ENCODE data around the gene RFT1.
A peak's percentile ranks its signal among the peaks of the same experiment; 100 is the strongest.
"Not testable (repeated sequence)": the region's sequence is repeated elsewhere in the genome, so short reads cannot be mapped to it uniquely, and the experiment has no call there.

RFT1 gene

DNA sequence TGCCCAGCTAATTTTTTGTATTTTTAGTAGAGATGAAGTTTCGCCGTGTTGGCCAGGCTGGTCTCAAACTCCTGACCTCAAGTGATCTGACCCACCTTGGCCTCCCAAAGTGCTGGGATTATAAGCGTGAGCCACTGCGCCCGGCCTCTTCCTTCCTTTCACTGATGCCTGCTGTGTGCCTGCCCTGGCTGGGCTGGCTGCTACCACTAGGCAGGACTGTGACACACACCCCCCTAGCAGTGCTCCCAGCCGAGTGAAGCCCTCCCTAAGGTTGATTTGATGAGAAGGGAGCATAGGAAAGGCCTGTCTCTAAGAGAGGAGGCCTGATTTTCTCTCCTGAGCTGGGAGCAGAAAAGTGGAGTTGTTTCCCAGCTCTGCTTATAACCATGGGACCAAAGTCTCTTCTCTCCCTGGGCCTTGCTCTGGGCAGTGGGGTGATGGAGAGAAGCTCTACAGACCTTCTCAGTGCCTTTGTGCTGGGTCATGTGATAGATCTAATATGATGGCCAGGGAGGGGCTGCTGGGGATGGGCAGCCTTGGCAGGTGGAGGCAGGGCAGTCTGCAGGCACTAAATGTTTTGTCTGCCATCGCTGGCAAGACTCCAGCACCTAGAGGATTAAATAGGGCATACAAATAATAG, 64.3 kb downstream of the RFT1 start:
- ATAC-seq = no peak
- H3K27ac Mint-ChIP-seq = no peak overlapping the region
- no peak for DNase-seq (ENCODE audit: low spot score in 2 of 2)
- no peak overlapping the region for H3K4me3 Mint-ChIP-seq
- no peaks in the 10 kb centered on the region for H3K4me1 Mint-ChIP-seq
- no peaks in the 10 kb centered on the region for H3K9me3 Mint-ChIP-seq
- no peaks in the 10 kb centered on the region for H3K36me3 Mint-ChIP-seq

GRCh38 chr3:53062905-53063304, 67.3 kb downstream of the RFT1 start:
- no peak overlapping the region for H3K4me3 Mint-ChIP-seq
- no peaks in the 10 kb centered on the region for H3K9me3 Mint-ChIP-seq
- DNase-seq (ENCODE audit: low spot score in 2 of 2) (no peak), ATAC-seq (no peak)
- H3K4me1 Mint-ChIP-seq = no peaks in the 10 kb centered on the region
- no peak overlapping the region for H3K27ac Mint-ChIP-seq
- no peaks in the 10 kb centered on the region for H3K36me3 Mint-ChIP-seq

- Mint-ChIP-seq H3K36me3 (no peaks in the 10 kb centered on the region), H3K4me3 (no peak overlapping the region), H3K9me3 (no peaks in the 10 kb centered on the region), H3K27ac (no peak overlapping the region), H3K4me1 (no peaks in the 10 kb centered on the region)
- ATAC-seq = peak; percentile 55
- no peak for DNase-seq (ENCODE audit: low spot score in 2 of 2)
Observed at GRCh38 chr3:53056442-53056841, 73.8 kb downstream of the RFT1 start.

GRCh38 chr3:53054233-53054632, 76.0 kb downstream of the RFT1 start:
- H3K4me1 Mint-ChIP-seq; H3K4me3 Mint-ChIP-seq; H3K9me3 Mint-ChIP-seq; DNase-seq (ENCODE audit: low spot score in 2 of 2); ATAC-seq; H3K36me3 Mint-ChIP-seq; H3K27ac Mint-ChIP-seq: not testable (repeated sequence)

GRCh38 chr3:53051929-53052328, 78.3 kb downstream of the RFT1 start:
- H3K9me3 Mint-ChIP-seq = no peaks in the 10 kb centered on the region
- no peak overlapping the region for H3K4me3 Mint-ChIP-seq
- ATAC-seq (peak; percentile 44), DNase-seq (ENCODE audit: low spot score in 2 of 2) (no peak)
- H3K27ac Mint-ChIP-seq = no peak overlapping the region
- H3K36me3 Mint-ChIP-seq = peaks cover 4% of the 10 kb centered on the region
- H3K4me1 Mint-ChIP-seq = peaks cover 6% of the 10 kb centered on the region

DNA sequence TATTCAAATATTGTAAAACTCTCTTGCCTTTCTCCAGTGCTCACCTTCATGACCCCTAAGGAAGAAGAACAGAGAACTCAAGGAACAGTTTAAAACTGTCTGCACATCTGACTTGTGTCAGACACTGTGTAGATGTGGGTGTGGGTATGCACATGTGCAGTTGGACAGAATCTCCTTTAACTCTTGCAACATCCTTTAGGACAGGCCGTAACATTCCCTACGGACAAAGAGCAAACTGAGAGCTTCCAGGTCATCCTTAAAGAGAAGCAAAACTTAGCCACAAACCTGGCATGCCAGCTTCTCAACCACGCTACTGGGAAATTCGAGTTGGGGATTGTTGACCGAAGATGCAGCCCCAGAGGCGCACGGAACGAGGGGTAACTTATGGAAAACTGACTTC, 80.2 kb downstream of the RFT1 start:
- no peak overlapping the region for H3K4me3 Mint-ChIP-seq
- H3K9me3 Mint-ChIP-seq = no peaks in the 10 kb centered on the region
- H3K4me1 Mint-ChIP-seq = peaks cover 10% of the 10 kb centered on the region
- H3K27ac Mint-ChIP-seq = no peak overlapping the region
- peaks cover 12% of the 10 kb centered on the region for H3K36me3 Mint-ChIP-seq
- DNase-seq (ENCODE audit: low spot score in 2 of 2) (no peak), ATAC-seq (no peak)

DNA sequence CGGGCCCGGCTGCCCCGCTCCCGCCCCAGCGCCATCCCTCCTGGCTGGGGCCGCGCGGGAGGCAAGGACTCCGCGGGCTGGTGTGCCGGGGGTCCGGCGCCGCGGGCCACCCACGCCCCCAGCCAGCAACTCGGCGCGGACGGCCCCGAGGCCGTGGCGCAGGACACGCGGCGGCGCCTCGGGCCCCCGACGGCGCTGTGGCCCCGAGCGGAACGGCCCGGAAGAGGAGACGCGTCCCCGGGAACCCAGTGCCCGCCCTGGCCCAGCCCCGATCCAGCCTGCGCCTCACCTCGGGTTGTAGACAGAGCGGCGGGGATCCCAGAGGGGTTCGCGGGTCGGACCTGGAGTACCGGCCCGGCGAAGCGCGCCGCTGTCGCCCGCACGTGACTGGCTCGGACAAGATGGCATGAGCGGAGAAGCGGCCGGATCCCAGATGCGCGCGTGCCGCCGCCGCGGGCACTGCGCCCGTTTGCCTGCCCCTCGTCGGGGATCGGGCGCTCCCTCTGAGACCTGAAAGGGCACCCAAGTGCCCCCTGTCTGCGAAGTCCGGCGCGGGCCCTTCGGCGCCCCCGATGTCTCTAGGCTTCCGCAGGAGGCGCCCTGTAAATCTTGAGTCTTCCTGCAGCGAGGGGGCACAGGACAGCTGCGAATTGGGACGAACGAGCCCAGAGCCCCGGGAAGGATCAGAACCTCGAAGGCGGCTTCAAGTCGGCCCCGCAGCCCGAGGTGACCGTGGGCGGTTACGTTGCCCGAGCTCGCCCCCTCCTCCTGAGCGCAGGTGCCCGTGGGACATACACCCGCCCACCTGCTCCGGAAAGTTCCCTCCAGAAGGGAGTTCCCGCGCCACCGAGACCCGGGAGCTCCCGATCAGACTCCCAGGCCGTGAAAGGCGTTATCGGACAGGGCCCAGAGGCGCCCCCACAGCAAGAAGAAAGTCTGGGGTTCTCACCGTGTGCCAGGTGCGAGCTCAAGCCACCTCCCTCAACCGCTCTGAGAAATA, 83.8 kb downstream of the RFT1 start:
- H3K36me3 Mint-ChIP-seq = peaks cover 19% of the 10 kb centered on the region
- H3K27ac Mint-ChIP-seq = peak overlapping the region; percentile 88
- peak; percentile 69 for ATAC-seq
- no peaks in the 10 kb centered on the region for H3K9me3 Mint-ChIP-seq
- peak overlapping the region; percentile 85 for H3K4me3 Mint-ChIP-seq
- peaks cover 31% of the 10 kb centered on the region for H3K4me1 Mint-ChIP-seq
- peak; percentile 59 to 84 for DNase-seq (ENCODE audit: low spot score in 2 of 2)

DNA sequence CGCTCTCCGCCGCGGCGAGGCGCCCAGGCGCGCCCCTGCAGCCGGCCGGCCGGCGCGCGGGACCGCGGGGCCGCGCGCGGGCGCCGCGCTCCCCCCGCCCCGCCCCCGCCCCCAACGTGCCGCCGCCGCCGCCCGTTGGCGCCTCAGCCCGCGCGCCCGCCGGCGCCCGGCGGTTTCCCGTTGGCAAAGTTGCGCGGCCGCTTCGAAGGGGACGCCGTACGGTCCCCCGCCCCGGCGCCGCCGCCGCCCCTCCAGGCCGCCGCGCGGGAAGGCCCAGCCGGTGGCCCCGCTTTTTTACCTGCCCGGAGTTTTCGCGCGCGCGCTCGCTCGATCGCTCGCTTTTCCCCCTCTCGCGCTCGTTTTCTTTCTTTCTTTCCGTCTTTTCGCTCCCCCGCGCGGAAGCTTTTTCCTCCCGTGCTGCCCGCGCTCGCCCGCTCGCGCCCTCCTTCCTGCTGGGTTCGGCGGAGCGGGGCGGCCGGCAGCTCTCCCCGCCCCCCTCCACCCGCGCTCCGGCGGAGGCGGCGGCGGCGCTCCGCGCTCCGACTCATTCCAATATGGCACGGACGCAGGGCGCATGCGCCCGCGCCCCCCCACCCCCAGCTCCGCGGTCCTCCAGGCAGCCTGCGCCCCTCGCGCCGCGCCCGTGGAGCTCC, 84.6 kb downstream of the RFT1 start, which contains the start of gene SFMBT1:
TSS of gene SFMBT1 (minus strand) at position 556 of the 653 bp plus-strand sequence. CDS start 76,945 bp downstream, outside the sequence.
- Mint-ChIP-seq H3K9me3 (no peaks in the 10 kb centered on the region), H3K27ac (peak within 1 kb of the TSS; percentile 94), H3K4me1 (peaks cover 32% of the 10 kb centered on the region), H3K4me3 (peak within 1 kb of the TSS; percentile 87), H3K36me3 (peaks cover 19% of the 10 kb centered on the region)
- peak in 1 of 2 donors; percentile 87 for DNase-seq (ENCODE audit: low spot score in 2 of 2)
- ATAC-seq = peak; percentile 75

- Mint-ChIP-seq H3K36me3 (peaks cover 19% of the 10 kb centered on the region), H3K27ac (peak overlapping the region; percentile 94), H3K9me3 (no peaks in the 10 kb centered on the region), H3K4me1 (peaks cover 39% of the 10 kb centered on the region), H3K4me3 (peak overlapping the region; percentile 87)
- ATAC-seq (peak; percentile 62), DNase-seq (ENCODE audit: low spot score in 2 of 2) (peak; percentile 35 to 74)
Observed at GRCh38 chr3:53044711-53045517, 85.3 kb downstream of the RFT1 start.

DNA sequence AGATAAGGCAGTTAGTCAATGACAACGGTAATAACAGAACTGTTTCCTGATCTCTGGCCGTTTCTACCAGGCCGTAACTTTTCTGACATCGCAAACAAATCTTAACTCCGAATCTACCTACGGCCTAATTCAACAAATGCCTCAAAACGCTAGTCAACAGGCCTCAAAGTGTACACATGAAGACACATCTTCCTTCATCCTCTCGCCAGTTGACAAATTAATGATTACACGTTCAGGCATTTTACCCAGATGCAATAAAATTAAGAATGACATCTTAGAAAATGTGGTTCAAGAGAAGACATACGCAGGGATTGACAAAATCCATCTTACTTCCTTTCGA, 85.9 kb downstream of the RFT1 start:
- peaks cover 19% of the 10 kb centered on the region for H3K36me3 Mint-ChIP-seq
- H3K4me3 Mint-ChIP-seq = peak overlapping the region; percentile 87
- H3K27ac Mint-ChIP-seq = peak overlapping the region; percentile 94
- peaks cover 40% of the 10 kb centered on the region for H3K4me1 Mint-ChIP-seq
- no peak for ATAC-seq
- no peaks in the 10 kb centered on the region for H3K9me3 Mint-ChIP-seq
- no peak for DNase-seq (ENCODE audit: low spot score in 2 of 2)

- peak overlapping the region; percentile 87 for H3K4me3 Mint-ChIP-seq
- H3K36me3 Mint-ChIP-seq = peaks cover 19% of the 10 kb centered on the region
- peak overlapping the region; percentile 94 for H3K27ac Mint-ChIP-seq
- H3K4me1 Mint-ChIP-seq = peaks cover 46% of the 10 kb centered on the region
- no peak for DNase-seq (ENCODE audit: low spot score in 2 of 2)
- H3K9me3 Mint-ChIP-seq = no peaks in the 10 kb centered on the region
- ATAC-seq = no peak
Observed at GRCh38 chr3:53043738-53044137, 86.5 kb downstream of the RFT1 start.

DNA sequence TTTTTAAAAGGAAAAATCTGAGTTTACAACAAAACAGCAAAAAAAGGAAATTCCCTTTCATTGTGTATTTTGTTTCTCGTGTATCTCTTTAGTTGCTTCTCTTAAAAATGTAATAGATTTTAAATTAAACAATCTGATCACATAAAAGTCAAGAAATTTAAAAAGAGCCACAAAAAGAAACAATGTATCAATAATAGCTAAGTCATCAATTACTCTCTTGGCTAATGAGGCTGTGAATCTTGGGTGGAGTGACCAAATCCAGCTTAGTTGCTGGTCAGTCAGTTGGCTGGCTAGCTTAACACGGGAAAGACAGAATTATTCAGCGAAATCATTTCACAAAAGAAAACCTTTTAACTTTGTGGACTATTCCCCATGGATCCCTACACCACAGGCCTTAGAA, 87.6 kb downstream of the RFT1 start:
- peaks cover 19% of the 10 kb centered on the region for H3K36me3 Mint-ChIP-seq
- ATAC-seq (no peak), DNase-seq (ENCODE audit: low spot score in 2 of 2) (no peak)
- peak overlapping the region; percentile 87 for H3K4me3 Mint-ChIP-seq
- no peaks in the 10 kb centered on the region for H3K9me3 Mint-ChIP-seq
- peaks cover 54% of the 10 kb centered on the region for H3K4me1 Mint-ChIP-seq
- H3K27ac Mint-ChIP-seq = no peak overlapping the region

DNA sequence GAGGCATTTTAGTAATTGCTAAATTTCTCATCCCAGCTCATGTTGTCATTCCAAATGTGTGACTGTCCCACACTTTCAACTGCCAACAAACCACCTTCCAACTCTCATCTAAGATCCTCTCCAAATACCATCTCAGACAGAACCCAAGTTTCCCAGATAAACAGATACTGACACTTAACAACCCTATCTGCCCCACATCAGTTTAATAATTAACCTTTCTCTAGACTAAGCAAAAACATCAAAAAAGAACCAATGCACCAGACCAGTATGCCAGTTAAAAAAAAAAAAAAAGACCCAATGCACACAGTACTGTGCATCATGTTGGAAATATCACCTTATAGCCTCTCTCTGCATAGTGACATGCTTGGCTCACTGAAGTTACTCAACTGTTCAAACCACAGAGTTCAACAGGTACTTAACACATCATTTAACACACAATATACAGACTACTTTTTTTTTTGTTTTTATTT, 89.8 kb downstream of the RFT1 start:
- peaks cover 7% of the 10 kb centered on the region for H3K36me3 Mint-ChIP-seq
- no peak overlapping the region for H3K27ac Mint-ChIP-seq
- no peak for DNase-seq (ENCODE audit: low spot score in 2 of 2)
- H3K4me3 Mint-ChIP-seq = no peak overlapping the region
- H3K9me3 Mint-ChIP-seq = no peaks in the 10 kb centered on the region
- peaks cover 60% of the 10 kb centered on the region for H3K4me1 Mint-ChIP-seq
- peak; percentile 68 for ATAC-seq

DNA sequence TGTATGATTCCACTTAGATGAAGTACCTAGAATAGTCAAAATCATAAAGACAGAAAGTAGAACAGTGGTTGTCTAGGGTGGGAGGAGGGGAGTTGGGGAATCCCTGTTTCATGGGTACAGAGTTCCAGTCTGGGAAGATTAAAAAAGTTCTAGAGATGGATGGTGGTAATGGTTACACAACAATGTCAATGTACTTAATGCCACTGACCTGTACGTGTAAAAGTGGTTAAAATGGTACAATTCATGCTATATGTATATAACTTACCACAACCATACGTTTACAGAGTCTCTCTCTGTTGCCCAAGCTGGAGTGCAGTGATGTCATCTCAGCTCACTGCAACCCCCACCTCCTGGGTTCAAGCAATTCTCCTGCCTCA, 90.9 kb downstream of the RFT1 start:
- Mint-ChIP-seq H3K27ac (peak overlapping the region; percentile 24), H3K36me3 (no peaks in the 10 kb centered on the region), H3K4me1 (peaks cover 61% of the 10 kb centered on the region), H3K9me3 (no peaks in the 10 kb centered on the region), H3K4me3 (no peak overlapping the region)
- ATAC-seq (no peak), DNase-seq (ENCODE audit: low spot score in 2 of 2) (no peak)
